Measurements from ENCODE around the gene OR5H15. TPM values are rescaled to one million over a fixed set of nuclear protein-coding genes. Genes with fewer than 3 reads are reported as not detected.

Gene OR5H15
- total and polyA plus RNA-seq, 2 of the 13 experiments (the other 11 are each of a cell fraction or from before 2014, with no cell fraction given) = not detected

- H3K79me2 ChIP-seq (ENCODE audit: insufficient read depth, low read length) = no peaks in the 10 kb centered on the region
- ChIA-PET POLR2A (no interaction called here), CTCF (ENCODE audit: low intra/inter-chr PET ratio, low total read pairs) (no interaction called here)
- BruUV-seq (replicated peaks) = no TSS peak
- H3K4me3 ChIP-seq (replicated peaks in 1 of 3; ENCODE audit: insufficient read depth in 1 of 3, low read depth in 2 of 3, low read length in 3 of 3) = no peak within 1 kb of the TSS
- no peaks in the 10 kb centered on the region for H3K9me3 ChIP-seq (ENCODE audit: low read length)
- in situ Hi-C loops (cut with HindIII; ENCODE audit: extremely low pct_ligation_motif_present, low pct_unique_long_range_greater_than_20kb) = no loop called here
- H2AFZ ChIP-seq (ENCODE audit: low read length) = no peak within 1 kb of the TSS
- ATAC-seq (no peak), DNase-seq (ENCODE audit: low spot score) (no peak), FAIRE-seq (no peak)
- H3K27ac ChIP-seq (ENCODE audit: extremely low read length, insufficient read depth, low read length) = no peak within 1 kb of the TSS
- intact Hi-C loops (cut with micrococcal nuclease; ENCODE audit: unreplicated experiment) = no loop called here
- TF ChIP-seq ZNF280D (CRISPR knock-in tag; IDR thresholded peaks at IDR 0.05) (no peak), IKZF5 (CRISPR knock-in tag; IDR thresholded peaks at IDR 0.05) (no peak), YEATS2 (CRISPR knock-in tag; IDR thresholded peaks at IDR 0.05; ENCODE audit: borderline replicate concordance) (no peak), ZNF207 (IDR thresholded peaks at IDR 0.05; ENCODE audit: borderline replicate concordance) (no peak), HIVEP1 (CRISPR knock-in tag; IDR thresholded peaks at IDR 0.05) (no peak), ZNF30 (CRISPR knock-in tag; IDR thresholded peaks at IDR 0.05) (no peak), MEIS1 (CRISPR knock-in tag; IDR thresholded peaks at IDR 0.05; ENCODE audit: borderline replicate concordance) (no peak), SP5 (CRISPR knock-in tag; IDR thresholded peaks at IDR 0.05; ENCODE audit: borderline replicate concordance, low read depth) (no peak), SCMH1 (CRISPR knock-in tag; IDR thresholded peaks at IDR 0.05; ENCODE audit: borderline replicate concordance) (no peak), ZBTB2 (CRISPR knock-in tag; IDR thresholded peaks at IDR 0.05; ENCODE audit: low read depth) (no peak), NR0B2 (CRISPR knock-in tag; IDR thresholded peaks at IDR 0.05) (no peak)
- H3K27me3 ChIP-seq (ENCODE audit: control insufficient read depth in 1 of 2, insufficient read depth in 2 of 2, low read length in 2 of 2) = no peaks in the 10 kb centered on the region
- no peaks in the 10 kb centered on the region for H4K20me1 ChIP-seq (ENCODE audit: insufficient read depth, low read length)
- no peak within 1 kb of the TSS for H3K9ac ChIP-seq (ENCODE audit: insufficient read depth, low read depth, low read length)
- 0% methylated on average over 1 of the region's 1 CpG for WGBS (ENCODE audit: low lambda C conversion rate)
- no peaks in the 10 kb centered on the region for H3K4me1 ChIP-seq (ENCODE audit: insufficient read depth, low read length)
- no peak within 1 kb of the TSS for H3K4me2 ChIP-seq (ENCODE audit: low read depth, low read length)
- H3K36me3 ChIP-seq (replicated peaks in 1 of 2; ENCODE audit: control insufficient read depth in 1 of 2, insufficient read depth in 2 of 2, low read length in 2 of 2) = no peaks in the 10 kb centered on the region
These were observed 19.3 kb upstream of the OR5H15 start, which contains the start of gene OR5H14 for GRCh38 chr3:98147179-98147578. Gene OR5H14 (plus strand): TSS chr3:98147479. CDS start chr3:98149386, 1,907 bp downstream.
